HG02970 (cell line): ENCODE results near the gene TMPRSS5.
"Not testable (repeated sequence)": the region's sequence is repeated elsewhere in the genome, so short reads cannot be mapped to it uniquely, and the experiment has no call there.

Experiments
- ATAC-seq: cut with Tn5 transposase; IDR thresholded peaks from one replicate; pipeline ENCODE4 v1.9.1; 2021; ENCODE audit warnings: mild to moderate bottlenecking, moderate library complexity, moderate number of reproducible peaks; ENCODE audit not compliant: unreplicated experiment, low FRiP score

The TMPRSS5 gene

DNA sequence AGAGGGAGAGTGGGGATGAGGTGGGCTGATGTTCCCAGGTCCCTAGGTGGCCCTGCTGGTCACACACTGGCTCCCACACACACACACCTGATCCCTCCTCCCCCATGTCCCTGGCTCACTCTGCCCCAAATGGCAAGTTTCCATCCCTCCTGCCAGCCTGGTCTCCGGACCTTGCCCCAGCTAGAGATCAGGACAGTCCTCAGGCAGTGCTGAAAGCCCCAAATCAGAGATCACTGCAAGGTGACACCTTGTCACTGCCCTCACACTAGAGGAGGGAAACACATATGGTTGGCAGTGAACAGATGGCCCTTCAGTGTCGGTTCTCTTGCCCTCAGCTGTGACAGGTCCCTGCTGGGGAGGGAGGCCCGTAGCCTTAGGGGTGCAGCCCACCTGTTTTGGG, 7.6 kb downstream of the TMPRSS5 start:
- ATAC-seq, result no peak

DNA sequence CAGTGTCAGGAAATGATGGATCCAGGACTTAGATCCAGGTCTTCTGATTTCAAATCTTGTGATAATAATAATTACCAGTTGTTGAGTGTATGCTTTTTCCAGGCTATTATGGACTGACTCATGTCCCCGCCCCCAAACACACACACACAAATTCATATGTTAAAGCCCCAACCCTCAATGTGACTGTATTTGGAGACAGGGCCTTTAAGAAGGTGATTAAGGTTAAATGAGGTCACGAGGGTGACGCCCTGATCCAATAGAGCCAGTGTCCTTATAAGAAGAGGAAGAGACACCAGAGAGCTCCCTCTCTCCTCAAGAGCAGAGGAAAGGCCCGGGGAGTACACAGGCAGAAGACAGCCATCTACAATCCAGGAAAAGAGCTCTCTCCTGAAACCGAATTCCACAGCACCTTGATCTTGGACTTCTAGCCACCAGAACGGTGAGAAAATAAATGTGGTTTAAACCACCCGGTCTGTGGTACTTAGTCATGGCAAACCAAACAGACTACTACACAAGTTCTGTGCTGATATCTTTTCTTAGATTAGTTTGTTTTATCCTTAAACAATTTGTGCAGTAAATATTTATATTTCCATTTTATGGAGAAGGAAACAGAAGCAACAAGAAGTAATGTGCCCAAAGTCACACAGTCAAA, 8.2 kb downstream of the TMPRSS5 start:
- no peak for ATAC-seq

DNA sequence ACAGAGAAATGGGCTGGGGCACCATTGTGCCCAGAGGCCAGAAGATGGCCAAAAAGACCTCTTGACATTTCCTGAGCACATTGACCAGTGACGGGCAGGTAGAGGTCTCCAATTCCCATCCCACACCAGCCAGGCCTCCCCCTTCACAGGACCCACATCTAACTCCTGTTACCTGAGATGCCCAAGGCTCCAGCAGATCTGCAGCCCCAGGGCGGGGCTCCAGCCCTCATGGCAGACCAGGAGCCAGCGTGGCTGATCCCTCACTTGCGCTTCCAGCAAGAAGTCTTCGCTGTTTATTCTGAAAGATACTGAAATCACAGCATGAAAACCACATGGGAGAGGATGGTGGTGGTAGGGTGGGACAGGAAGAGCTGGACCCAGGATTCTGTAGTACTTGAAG, 9.0 kb downstream of the TMPRSS5 start:
- ATAC-seq, result no peak

DNA sequence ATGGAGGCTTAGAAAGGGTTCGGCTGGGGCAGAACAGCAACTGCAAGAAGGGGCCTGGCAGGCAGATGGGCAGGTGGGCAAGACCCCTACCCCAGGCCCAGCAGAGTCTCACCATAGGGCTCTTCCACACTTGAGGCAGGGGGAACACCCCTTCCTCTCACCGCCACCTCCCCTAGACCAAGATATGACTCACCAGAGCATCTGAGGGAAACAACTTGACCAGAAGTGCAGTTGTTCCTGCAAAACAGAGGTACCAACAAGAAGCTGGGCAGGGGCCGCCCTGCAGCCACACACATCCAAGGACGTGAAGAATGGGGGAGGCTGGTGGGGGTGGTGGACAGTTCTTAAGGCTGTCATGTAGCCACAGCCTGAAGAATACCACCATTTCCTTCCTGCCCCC, 10.9 kb downstream of the TMPRSS5 start:
- ATAC-seq, result no peak

DNA sequence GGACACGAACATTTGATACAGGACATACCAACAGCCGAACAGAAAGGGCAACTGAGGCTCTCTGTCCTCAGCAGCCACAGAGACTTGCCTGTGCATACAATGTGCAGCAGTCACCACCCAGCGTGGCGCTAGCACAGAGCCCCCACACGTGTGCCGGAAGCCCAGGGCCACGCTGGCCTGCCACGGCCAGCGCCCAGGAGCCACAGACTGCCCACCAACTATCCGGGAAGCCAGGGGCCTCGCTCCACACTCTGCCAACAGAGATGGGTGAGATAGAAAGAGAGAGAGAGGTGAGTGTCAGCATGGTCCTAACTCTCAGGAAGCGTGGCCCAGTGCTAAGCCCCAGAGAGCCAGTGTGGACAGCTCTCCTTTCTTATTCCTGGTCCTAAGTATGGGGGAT, 11.7 kb downstream of the TMPRSS5 start:
- no peak for ATAC-seq

DNA sequence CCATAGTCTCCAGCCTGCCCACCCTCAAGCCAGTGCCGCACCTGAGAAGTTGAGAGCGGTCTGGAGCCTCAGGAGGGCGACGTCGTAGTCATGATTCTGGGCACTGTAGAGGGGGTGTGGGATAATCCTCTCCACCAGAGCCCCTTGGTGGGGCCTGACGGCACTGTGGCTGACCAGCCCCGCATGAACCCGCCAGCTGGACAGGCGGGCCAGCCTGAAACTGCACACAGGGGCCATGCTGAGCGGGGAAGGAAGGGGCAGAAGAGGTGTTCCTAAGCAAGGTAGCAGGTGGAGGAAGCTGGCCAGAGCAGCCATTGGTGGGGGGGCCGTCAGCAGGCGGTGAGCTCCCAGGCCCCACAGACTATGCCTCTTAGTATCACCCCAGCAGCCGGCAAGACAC, 13.1 kb downstream of the TMPRSS5 start:
- no peak for ATAC-seq

DNA sequence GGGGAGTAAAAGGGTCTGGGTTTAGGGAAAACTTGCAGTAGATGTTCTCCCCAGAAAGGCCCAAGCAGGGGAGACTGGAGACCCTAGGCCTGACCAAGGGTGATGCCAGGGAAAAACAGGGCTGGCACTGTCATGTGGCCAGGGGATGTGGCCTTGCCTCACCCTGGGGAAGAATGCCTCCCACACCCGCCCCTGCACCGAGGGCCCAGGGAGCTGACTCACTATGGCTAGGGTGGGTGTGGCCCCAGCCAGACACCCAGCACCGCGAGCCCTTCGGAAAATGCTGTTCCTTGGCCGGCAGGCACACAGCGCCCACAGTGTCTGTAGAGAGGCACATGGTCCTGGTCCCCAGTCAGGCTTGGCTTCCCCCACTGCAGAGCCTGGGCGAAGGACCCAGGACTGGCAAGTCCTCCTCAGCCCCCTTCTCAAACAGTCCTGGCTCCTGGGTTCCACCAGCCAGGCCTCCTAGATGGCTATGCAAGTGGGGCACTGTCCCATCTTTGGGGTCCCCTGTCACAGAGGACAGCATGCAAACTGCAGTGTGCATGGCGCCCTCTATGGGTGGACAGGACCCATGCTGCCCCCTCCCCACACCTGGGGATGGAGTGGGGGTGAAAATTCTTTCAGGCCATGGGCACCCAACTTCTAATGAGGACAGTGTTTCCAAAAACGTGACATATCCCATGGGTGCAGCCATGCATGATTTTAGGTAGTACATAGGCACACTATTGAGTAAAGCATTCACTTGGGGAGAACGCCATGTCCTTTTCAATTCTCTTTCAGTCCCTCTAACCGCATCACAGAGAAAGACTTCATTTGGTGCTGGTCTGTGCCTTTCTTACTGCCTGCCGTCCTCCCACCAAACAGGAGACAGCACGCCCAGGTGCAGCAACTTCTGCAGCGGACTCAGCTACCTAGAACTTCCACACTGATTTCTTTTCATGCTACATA, 15.2 kb downstream of the TMPRSS5 start:
- no peak for ATAC-seq

DNA sequence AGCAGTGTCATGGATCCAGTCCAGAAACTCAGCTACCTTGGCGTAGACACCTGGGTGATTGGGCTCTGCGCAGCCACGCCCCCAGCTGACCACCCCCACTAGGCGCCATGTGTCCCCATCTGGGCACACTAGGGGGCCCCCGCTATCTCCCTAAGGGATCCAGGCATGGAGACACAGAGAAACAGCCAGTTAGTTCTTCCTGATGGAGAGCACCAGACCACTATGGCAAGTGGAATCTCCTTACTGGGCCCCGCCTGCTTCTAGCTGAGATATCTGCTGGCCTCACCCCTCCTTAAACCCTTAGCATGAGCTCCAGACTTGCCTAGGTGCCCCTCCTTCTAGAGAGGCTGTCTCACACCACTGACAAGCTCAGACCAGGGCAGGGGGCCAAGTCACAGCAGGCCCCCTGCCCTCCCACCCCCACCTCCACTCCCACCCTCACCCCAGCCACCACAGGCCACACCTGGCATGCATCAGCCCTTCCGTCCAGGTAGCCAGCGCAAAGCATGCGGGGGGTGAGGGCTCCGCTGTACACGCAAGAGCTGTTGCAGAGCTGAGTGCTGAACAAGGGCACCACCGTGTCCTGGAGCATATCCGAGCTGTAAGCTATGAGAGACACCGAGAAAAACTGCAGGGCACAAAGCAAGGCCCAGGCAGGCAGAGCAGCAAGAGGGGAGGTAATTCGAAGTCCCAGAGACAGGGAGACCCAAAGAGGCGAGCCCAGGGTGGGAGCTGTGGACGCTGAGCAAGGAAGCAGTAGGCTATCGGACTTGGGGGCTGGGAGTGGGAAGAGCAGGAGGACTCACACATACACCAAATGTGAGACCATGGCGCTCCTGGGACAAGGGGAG, 16.1 kb downstream of the TMPRSS5 start:
- ATAC-seq, result no peak

DNA sequence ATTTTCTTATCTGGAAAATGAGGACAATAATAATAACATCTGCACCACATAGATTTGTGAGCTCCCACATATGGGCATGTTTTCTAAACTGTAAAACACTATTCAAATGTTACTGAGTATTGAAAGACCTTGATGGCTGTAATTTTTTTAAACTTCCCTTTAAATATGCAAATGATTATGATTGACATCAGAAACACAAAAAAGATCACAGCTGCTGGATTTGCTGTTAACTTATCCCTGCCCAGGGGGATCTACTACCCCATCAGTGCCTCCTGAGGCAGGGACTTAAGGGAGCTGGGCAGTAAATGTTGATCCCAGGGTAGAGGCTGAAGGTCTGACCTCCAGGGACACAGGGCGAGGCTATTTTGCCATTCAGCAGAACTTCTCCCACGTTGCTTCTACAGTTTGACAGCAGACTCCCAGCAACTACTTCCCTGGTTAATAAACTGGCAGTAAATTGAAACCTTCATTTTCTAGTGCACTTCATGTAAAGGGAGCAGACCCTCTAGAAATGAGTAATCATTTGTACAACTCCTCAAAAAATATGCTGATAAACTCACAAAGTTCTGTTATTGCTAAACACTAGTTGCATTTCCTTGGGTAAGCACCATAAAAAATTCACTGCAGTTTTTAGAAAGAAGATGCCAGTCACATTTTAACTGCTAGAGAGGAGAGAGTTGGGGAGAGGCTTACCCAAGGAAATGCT, 20.3 kb downstream of the TMPRSS5 start:
- ATAC-seq, result no peak

DNA sequence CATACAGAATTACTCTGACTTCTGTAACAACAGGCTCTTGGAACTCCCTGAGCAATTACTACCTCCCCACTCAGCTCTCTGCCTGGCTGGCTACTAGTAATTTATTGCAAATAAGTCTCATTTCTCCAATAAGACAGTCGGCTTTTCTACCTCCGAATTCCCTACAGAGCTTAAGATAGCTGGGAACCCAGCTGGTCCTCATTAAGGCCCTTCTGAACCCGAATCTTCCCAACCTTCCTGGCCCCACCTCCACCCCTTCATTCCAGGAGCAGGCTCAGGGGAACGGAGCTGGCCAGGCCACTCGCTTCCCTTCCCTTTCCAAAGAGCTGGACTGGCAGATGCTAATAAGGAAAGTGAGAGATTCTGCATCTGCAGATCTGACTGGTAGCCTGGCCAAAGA, 21.6 kb downstream of the TMPRSS5 start:
- ATAC-seq, result no peak

DNA sequence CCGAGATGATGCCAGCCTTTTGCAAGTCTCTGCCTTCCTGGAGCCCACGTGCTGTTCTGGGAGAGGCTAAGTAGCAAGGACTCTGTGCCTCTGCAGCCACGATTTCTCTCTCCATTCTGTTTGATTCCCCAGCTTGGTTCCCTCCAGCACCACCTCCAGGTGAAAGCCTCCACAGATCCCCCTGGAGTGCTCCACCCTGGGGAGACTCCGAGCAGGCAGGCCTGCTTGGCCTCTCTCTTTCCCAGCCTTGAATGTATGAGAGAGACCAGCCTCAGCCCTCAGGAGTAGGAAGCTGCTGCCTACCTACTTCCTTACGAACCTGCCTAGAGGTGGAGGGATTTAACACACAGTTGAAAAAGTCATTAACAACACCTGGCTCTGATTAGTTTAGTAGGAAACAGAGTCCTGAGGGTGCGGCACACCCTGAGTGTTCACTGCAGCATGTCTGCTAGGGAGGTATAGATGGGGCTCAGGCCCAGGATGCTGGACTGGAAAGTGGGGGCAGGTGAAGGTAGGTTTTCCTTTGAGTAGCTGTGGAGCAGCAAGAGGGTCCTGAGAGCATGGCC, 22.5 kb downstream of the TMPRSS5 start:
- ATAC-seq, result no peak

DNA sequence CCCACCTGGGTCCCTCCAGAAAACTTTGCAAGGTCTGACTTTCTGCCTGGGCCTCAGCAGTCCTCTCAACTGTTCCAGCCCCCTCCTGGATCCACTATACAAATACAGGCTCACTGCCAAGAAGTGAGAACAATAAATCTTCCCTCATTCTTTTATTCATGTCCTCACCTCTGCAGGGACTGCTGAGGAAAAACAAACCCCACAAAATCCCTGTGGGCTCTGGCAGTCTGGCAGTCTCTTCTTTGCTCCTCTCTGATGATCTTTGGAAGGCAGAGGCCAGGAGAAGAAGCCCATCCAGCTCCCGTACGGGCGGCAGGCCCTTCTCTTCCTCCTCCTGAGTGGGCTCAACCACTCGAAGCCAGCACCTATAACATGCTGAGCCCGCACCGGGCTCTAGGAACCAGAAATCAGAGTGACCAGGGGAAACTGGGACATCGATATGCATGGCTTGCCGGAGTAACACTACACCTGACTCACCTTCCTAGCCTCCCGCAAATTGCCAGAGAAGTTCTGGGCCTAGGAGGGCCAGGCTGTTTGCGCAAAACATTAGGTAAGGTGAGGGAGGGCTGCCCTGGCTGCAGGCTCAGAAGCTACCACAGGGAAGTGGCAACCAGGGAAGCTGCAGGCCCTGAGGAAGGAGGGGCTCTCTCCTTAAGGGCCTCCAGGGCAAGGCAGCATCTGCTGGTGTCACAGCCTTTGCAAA, 24.2 kb downstream of the TMPRSS5 start:
- no peak for ATAC-seq

DNA sequence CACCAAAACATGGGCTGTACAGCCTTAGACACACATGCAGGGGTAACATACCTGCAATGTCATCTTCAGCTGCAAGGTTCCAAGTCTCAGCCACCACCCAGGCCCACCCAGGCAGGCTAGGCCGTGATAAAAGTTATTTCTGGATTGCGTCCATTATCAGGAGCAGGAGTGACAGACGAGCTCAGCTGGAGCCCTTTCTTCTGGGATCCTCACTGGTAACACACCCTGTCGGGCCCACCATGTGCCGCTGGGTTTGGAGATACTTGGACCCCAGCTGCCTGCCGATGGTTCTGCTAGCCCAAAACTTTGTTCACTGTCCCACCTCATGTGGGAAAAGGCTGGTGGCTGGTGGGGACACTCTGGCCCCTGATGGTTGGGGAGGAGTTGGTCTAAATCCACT, 24.8 kb downstream of the TMPRSS5 start:
- no peak for ATAC-seq

DNA sequence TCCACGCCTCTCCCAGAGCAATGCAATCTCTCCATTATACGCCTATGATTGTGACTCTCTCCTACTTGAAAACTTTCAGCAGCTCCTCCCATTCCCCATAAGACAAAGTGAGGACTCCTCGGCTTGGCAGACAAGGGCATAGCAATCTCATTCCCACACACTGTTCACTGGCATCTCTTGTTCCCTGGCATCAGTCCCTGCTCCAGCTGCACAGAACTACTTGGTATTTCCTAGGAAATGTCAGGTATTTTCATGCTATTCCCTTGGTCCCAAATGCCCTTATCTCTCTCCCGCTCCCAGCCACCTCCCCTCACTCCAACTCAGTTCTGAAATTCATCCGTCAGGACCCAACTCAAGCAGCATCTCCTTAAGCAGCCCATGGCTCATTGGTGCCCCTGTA, 28.4 kb downstream of the TMPRSS5 start:
- no peak for ATAC-seq

DNA sequence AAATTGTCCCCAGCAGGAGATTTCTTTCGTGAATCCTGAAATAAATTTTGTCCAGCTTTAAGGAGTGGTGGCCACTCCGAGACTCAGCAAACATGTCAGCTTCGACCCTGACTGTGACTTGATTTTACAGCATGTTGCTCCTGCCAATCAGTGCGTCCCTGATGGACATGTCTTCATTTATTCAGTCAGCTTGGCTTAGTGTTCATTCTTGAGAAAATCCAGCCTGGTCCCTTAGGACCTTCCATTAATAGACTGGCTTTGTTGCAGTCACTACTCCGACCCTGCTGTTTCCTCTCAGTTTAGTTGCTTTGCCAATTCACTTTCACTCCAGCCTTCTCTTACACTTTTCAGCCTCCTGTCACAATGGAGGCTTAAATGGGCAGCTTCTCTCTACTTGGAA, 30.5 kb downstream of the TMPRSS5 start:
- no peak for ATAC-seq

DNA sequence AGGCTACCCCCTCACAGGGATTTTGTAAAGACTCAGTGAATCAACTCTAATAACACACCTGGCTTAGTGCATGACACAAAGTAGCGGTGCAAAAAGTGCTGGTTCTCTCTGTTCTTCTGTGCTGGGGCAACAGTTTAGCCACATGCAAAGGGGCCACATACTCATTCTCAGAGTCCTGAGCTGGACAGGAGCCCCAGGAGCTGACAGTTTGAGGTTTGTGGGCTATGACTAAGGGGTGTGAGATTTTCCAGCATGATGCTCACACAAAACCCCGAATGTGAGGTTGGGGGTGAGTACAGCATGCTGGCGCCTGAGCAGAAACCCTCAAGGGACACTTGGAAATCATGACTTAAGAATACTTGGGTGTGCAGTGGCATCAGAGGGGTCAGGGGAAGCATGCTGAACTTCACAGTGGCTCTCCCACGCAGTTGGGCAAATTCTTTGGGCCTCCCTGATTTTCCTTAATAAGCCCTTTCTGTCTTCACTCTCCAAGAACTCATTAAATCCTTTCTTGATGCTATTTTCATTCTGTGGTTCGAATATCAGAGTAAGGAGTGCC, 31.0 kb downstream of the TMPRSS5 start:
- ATAC-seq, result no peak

DNA sequence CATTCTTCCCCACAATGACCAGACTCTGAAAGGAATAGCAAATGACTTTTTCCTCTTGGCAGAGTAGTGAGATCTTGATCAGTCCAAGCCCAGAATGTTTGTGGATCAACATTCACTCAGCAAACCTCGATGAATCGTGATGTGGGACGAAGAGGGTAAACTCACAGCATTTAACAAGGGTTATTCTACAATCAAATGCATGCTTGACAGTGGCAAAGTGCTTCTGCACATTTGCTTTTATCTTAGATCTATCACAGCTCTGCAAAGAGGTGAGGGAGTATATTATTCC, 31.8 kb downstream of the TMPRSS5 start:
- ATAC-seq, result no peak

DNA sequence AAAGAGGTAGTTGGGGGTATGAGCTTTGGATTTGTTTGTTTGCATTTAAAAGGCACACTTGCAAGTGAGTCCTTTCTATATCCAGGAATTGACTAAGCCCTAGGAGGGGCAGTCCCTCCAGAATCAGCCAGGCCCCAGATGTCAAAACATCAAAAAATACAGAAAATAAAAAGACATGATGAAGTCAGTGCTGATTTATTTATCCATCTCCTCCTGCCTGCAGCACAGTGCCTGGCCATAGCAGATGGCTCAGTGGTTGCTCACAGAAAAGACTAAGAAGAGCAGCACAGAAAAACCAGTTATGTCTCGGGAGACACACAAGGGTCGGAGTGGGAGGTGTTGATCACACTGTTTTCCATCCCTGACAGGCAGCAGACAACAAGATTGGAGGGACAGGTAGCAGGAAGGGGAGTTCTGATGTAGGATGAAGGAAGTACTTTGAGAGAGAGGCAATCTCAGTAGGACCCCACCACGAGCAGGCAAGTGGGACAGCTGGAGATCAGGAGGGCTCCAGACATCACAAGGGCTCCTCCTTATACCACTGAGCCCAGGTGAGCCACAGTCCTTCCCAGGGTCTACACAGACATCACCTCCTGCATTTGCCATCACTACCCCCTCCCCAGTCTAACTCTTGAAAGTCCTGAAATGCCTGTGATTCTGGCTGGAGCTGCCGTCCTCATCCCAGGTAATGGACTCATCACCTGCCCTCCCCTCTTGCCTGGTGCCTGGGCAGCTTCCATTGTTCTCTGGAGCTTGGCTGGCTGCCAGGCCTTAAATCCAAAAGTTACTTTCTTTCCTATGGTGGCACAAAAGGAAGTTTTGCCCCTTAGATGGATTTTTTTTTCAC, 32.3 kb downstream of the TMPRSS5 start:
- no peak for ATAC-seq

DNA sequence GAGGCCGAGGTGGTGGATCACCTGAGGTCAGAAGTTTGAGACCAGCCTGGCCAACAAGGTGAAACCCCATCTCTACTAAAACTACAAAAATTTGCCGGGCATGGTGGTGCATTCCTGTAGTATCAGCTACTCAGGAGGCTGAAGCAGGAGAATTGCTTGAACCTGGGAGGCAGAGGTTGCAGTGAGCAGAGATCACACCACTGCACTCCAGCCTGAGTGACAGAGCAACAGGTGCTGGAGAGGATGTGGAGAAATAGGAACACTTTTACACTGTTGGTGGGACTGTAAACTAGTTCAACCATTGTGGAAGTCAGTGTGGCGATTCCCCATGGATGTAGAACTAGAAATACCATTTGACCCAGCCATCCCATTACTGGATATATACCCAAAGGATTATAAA, 34.2 kb downstream of the TMPRSS5 start:
- not testable (repeated sequence) for ATAC-seq
